Heart left ventricle (tissue), 16 donors: ENCODE results near the gene LORICRIN. TPM values are rescaled to one million over a fixed set of nuclear protein-coding genes. Genes with fewer than 3 reads are reported as not detected.

ENCODE experiments used
- ATAC-seq, 4 donors: fragments of 200-7000 bp; cut with Tn5 transposase; one replicate each; pipeline ENCODE4 v1.9.1; 2020 to 2022; ENCODE audit warnings: moderate library complexity in 4 of 4, mild to moderate bottlenecking in 3 of 4, moderate number of reproducible peaks in 1 of 4
- DNase-seq, 5 donors: peaks; one replicate each; pipeline ENCODE4 v3.0.0-alpha.2; 2020
- H3K27ac ChIP-seq, 12 donors: fragments of 200-600 bp; sonication (generic) in 4 of 12; one replicate each; pipeline versions ENCODE4 v1.5.0 to v1.8.0; 2016 to 2022; ENCODE audit warnings: mild to moderate bottlenecking in 2 of 12
- H3K27me3 ChIP-seq, 9 donors: fragments of 200-600 bp; sonication (generic) in 2 of 9; one replicate each; pipeline versions ENCODE4 v1.5.1 to v1.8.0; 2016 to 2022; ENCODE audit warnings: mild to moderate bottlenecking in 3 of 9
- H3K36me3 ChIP-seq, 9 donors: fragments of 200-600 bp; sonication (generic) in 2 of 9; one replicate each; pipeline versions ENCODE4 v1.5.0 to v1.8.0; 2018 to 2022; ENCODE audit warnings: mild to moderate bottlenecking in 2 of 9
- H3K4me1 ChIP-seq, 12 donors: fragments of 200-600 bp; sonication (generic) in 4 of 12; one replicate each; pipeline versions ENCODE4 v1.5.0 to v1.8.0; 2016 to 2022; ENCODE audit warnings: mild to moderate bottlenecking in 3 of 12
- H3K4me3 ChIP-seq, 12 donors: fragments of 200-600 bp; sonication (generic) in 4 of 12; one replicate each; pipeline versions ENCODE4 v1.5.0 to v1.8.0; 2017 to 2022; ENCODE audit warnings: mild to moderate bottlenecking in 9 of 12, moderate library complexity in 4 of 12
- H3K9me3 ChIP-seq, 12 donors: fragments of 200-600 bp; sonication (generic) in 4 of 12; one replicate each; pipeline versions ENCODE4 v1.5.0 to v1.8.0; 2016 to 2022; ENCODE audit warnings: mild to moderate bottlenecking in 1 of 12
- POLR2A ChIP-seq, 2 donors: fragments of 450-650 bp; IDR thresholded peaks; one replicate each; pipeline ENCODE4 v1.6.1; 2017; ENCODE audit warnings: antibody characterized with exemption in 2 of 2, mild to moderate bottlenecking in 2 of 2, moderate library complexity in 2 of 2
- WGBS, 4 donors: extraction: QIAGEN DNeasy Blood & Tissue Kit in 2 of 4; methylation state at CpG; one replicate each; pipeline versions ENCODE4 v1.1.5 to v1.1.7; 2013 to 2018; 5-methylcytosine and 5-hydroxymethylcytosine counted together
- intact Hi-C, 10 donors: fragments of 100-400 bp; cut with DNase I; formaldehyde crosslinking; loops; one replicate each; pipeline versions ENCODE4 v1.11.1 to v1.14.2; 2022
- polyA plus RNA-seq, 2 donors: library from polyadenylated mRNA; stranded (reverse); fragments of 200-250 nt; gene quantifications; one replicate each; pipeline ENCODE4 v1.2.3, GENCODE V29; 2013
- total RNA-seq, 9 donors: library from RNA; depleted of rRNA in 2 of 9; stranded (reverse); fragments of >200 nt in 2 of 9; fragmentation: NEBNext Ultra II Directional in 3 of 9; extraction: Animal tissue kit (Norgen Biotek cat#: 25700) in 3 of 9; gene quantifications; one replicate each; pipeline versions ENCODE4 v1.1.0 to v1.2.4, GENCODE V29; 2016 to 2023
- TF ChIP-seq, protein P1 (sequence below), 12 donors: fragments of 200-600 bp; sonication (generic) in 4 of 12; IDR thresholded peaks; one replicate each; pipeline versions ENCODE4 v1.5.0 to v1.8.0; 2018 to 2022; ENCODE audit warnings: antibody characterized with exemption in 12 of 12, mild to moderate bottlenecking in 5 of 12
- donor health status: ischemic (EF 13 %, LVEDD 7.1; RV severe dilation, severe dysfunction).
- donor health status: healthy with polysubstance abuse.
- donor health status: DM: no; HTN: yes; CAD: no.
- donor health status: DM: no; HTN: no; CAD: no.
- donor health status: ischemic (EF 25% LVEDD 6.9; RV normal size, moderate dysfunction).
- donor health status: ischemic (EF 25% LVEDD 5.7; RV mildly dilated, moderate dysfunction).
- donor health status: healthy.
- donor health status: DM: yes; HTN: yes; CAD: no.
- donor health status: ischemic (EF 35%, LVEDD 5.7; RV mildly dilated, moderate dysfunction).
- donor health status: nonischemic (EF 11% LVEDD 7.7; RV severe dilation, severe dysfunction).
- donor health status: DM: yes; HTN: yes; CAD: no.
- donor health status: PGD.
- donor health status: ischemic (EF 29% LVEDD 5.4; RV normal size, mild dysfunction).
- donor health status: nonischemic (EF 23%, LVEDD 6.1; RV moderate dilation, normal function).

The LORICRIN gene
- total and polyA plus RNA-seq, 11 donors: not detected

DNA sequence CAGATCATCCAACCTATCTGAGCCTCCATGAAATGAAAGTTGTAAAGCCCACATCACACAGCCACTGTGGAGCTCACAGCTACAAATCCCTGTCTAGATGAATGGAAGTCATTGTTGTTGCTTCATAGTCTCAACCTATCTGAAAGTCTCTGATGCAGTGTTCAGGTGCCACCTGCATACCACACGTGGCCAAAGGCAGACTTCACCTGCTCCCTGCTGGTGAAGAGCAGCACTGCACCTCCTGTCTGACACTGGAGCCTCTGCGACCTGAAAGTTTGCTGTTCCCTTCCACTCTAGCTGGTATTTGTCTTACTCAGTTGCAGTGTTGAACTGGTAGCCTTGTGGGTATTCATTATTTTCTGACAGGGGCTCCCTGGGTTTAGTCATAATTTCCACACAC lies 18.4 kb downstream of the LORICRIN start:
- Histone ChIP-seq H3K4me3 (no peak overlapping the region), H3K27me3 (peaks cover 0 to 15% (median 0%) of the 10 kb centered on the region in 9 donors), H3K36me3 (no peaks in the 10 kb centered on the region), H3K4me1 (no peaks in the 10 kb centered on the region), H3K9me3 (no peaks in the 10 kb centered on the region), H3K27ac (no peak overlapping the region)
- intact Hi-C loops: no loop called here
- 10 to 22% (median 16%) methylated on average over 2 of the region's 2 CpGs for WGBS, 4 donors
- ATAC-seq: no peak
- TF ChIP-seq POLR2A (IDR thresholded peaks at IDR 0.05): no peak
- TF ChIP-seq, protein P1, sequence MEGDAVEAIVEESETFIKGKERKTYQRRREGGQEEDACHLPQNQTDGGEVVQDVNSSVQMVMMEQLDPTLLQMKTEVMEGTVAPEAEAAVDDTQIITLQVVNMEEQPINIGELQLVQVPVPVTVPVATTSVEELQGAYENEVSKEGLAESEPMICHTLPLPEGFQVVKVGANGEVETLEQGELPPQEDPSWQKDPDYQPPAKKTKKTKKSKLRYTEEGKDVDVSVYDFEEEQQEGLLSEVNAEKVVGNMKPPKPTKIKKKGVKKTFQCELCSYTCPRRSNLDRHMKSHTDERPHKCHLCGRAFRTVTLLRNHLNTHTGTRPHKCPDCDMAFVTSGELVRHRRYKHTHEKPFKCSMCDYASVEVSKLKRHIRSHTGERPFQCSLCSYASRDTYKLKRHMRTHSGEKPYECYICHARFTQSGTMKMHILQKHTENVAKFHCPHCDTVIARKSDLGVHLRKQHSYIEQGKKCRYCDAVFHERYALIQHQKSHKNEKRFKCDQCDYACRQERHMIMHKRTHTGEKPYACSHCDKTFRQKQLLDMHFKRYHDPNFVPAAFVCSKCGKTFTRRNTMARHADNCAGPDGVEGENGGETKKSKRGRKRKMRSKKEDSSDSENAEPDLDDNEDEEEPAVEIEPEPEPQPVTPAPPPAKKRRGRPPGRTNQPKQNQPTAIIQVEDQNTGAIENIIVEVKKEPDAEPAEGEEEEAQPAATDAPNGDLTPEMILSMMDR (IDR thresholded peaks at IDR 0.05): peak in 7 of 12 donors; percentile 14 to 44 (median 20)
- no peak for DNase-seq

DNA sequence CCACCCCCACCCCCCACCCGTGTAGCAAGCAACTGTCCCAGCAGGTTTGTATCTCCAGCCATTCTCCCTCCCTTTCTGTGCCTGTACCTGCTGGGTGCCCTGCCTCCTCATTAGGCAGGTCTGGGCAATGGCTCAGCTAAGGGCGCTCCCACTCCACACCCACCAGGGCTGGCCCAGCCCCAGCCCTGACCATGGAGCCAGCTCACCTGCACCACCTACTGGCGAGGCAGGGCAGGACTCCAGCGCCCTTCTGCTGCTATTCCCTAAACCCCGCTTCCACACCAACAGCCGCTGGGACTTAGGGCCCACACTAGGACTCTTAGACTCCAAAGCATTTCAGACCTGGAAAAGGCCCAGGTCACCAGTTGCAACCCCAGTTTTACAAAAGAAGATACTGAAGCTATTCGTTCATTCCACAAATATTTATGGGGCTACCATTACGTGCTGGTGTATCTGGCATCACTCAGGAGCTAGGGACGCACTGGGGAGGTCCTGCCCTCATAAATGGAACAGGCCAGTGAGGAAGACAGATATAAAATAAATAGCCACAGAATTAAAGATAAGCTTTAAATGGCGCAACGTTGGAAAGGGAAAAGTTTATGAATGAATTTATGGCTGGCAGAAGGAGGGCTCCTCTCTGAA lies 29.3 kb downstream of the LORICRIN start:
- TF ChIP-seq, protein P1 (IDR thresholded peaks at IDR 0.05): peak in 4 of 12 donors; percentile 8 to 37 (median 18)
- TF ChIP-seq POLR2A (IDR thresholded peaks at IDR 0.05): no peak
- Histone ChIP-seq H3K4me3 (no peak overlapping the region), H3K9me3 (no peaks in the 10 kb centered on the region), H3K27me3 (peaks cover 0 to 34% (median 4%) of the 10 kb centered on the region in 9 donors), H3K27ac (no peak overlapping the region), H3K36me3 (no peaks in the 10 kb centered on the region), H3K4me1 (no peaks in the 10 kb centered on the region)
- DNase-seq: no peak
- WGBS, 4 donors: 64 to 68% (median 66%) methylated on average over 10 to 11 of the region's 11 CpGs
- ATAC-seq: no peak
- intact Hi-C loops: no loop called here

DNA sequence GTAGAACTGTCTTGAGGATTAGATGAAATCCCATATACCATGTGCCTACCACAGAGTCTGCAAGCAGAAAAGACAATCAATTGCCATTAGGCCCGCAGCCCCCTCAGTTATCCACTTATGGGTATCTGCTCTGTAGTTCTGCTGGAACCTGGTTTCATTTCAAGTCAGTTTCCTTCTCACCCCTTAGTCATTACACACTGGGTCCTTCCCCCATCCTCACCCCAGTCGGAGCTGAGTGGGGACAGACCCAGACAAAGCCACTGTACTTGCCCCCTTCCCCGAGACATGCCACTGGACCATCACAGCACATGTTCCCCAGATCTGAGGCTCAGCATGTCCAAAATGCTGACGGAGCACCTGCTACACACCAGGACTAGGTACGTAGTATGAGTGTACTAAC lies 32.0 kb downstream of the LORICRIN start:
- H3K9me3 ChIP-seq: no peaks in the 10 kb centered on the region
- no peak for ATAC-seq
- H3K4me1 ChIP-seq: no peaks in the 10 kb centered on the region
- peaks cover 0 to 34% (median 4%) of the 10 kb centered on the region in 9 donors for H3K27me3 ChIP-seq
- intact Hi-C loops: no loop called here
- DNase-seq: no peak
- H3K36me3 ChIP-seq: no peaks in the 10 kb centered on the region
- WGBS, 4 donors: 88 to 95% (median 92%) methylated on average over 5 of the region's 5 CpGs
- no peak for TF ChIP-seq POLR2A (IDR thresholded peaks at IDR 0.05)
- TF ChIP-seq, protein P1 (IDR thresholded peaks at IDR 0.05): no peak
- H3K4me3 ChIP-seq: no peak overlapping the region
- no peak overlapping the region for H3K27ac ChIP-seq

DNA sequence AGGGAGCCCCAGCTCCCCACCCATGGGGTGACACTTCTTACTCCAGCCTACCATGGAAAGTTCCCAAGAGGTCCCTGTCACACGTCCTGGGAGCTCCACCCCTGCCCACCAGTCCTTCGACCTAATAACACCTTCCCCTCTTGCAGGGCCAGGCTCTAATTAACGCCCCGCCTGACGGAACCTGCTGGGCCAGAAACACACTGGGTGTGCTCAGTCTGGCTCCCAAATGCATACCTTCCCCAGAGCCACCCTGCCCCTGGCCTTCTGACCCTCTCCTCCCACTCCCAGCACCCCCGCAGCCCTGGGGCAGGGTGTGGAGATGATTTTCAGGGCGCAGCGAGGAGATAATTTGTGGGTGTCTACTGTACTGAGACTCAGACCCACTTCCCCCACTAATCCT lies 32.7 kb downstream of the LORICRIN start:
- ATAC-seq (no peak), DNase-seq (no peak)
- Histone ChIP-seq H3K27ac (no peak overlapping the region), H3K27me3 (peaks cover 0 to 29% (median 4%) of the 10 kb centered on the region in 9 donors), H3K36me3 (no peaks in the 10 kb centered on the region), H3K9me3 (no peaks in the 10 kb centered on the region), H3K4me3 (no peak overlapping the region), H3K4me1 (no peaks in the 10 kb centered on the region)
- intact Hi-C loops: no loop called here
- WGBS, 4 donors: 57 to 69% (median 67%) methylated on average over 8 of the region's 8 CpGs
- TF ChIP-seq, protein P1 (IDR thresholded peaks at IDR 0.05): no peak
- TF ChIP-seq POLR2A (IDR thresholded peaks at IDR 0.05): no peak
